IMR-90 (cell line): ENCODE data around the gene MGST2. TPM values are rescaled to one million over a fixed set of nuclear protein-coding genes. Genes with fewer than 3 reads are reported as not detected.

Experiments used
- ATAC-seq: fragments of 200-7000 bp; cut with Tn5 transposase; 2 replicates; pipeline ENCODE4 v1.9.1; 2020; ENCODE audit warnings: low read depth, mild to moderate bottlenecking, moderate library complexity
- BruUV-seq: library from RNA; stranded (reverse); fragments of 400-500 nt; replicated peaks from 2 replicates; lab custom pipeline; 2021; lab: Mats Ljungman, UMichigan
- CTCF ChIA-PET: fragments of 300-600 bp; formaldehyde crosslinking; extraction: SDS; loops from one replicate; lab custom pipeline; 2021; ENCODE audit warnings: antibody characterized with exemption; lab: Yijun Ruan, JAX
- POLR2A ChIA-PET: fragments of 300-600 bp; sonication (Branson Sonifier 250); formaldehyde crosslinking; loops from one replicate; lab custom pipeline; 2022; ENCODE audit warnings: antibody characterized with exemption; ENCODE audit not compliant: unreplicated experiment; lab: Charles Lee
- DNase-seq: peaks from one replicate; pipeline ENCODE4 v3.0.0; 2013
- H2AFZ ChIP-seq: replicated peaks from 2 replicates; pipeline ENCODE3; 2013; ENCODE audit warnings: low read length, mild to moderate bottlenecking; ENCODE audit not compliant: poor library complexity
- H2AK5ac ChIP-seq: 2 replicates; pipeline ENCODE4 v1.6.1; 2013; ENCODE audit warnings: low read depth, low read length, inconsistent platforms
- H2AK9ac ChIP-seq: replicated peaks from 2 replicates; pipeline ENCODE3; 2013; ENCODE audit warnings: mild to moderate bottlenecking, low read depth, low read length, moderate library complexity; ENCODE audit not compliant: poor library complexity
- H2BK120ac ChIP-seq: 2 replicates; pipeline ENCODE4 v1.6.1; 2013; ENCODE audit warnings: low read depth, low read length, inconsistent platforms
- H2BK15ac ChIP-seq: 3 replicates; pipeline ENCODE4 v1.6.1; 2013; ENCODE audit warnings: low read depth, low read length, inconsistent platforms
- H2BK20ac ChIP-seq: 2 replicates; pipeline ENCODE4 v1.6.1; 2013; ENCODE audit warnings: low read depth, mild to moderate bottlenecking, inconsistent platforms, low read length, moderate library complexity
- H2BK5ac ChIP-seq: 2 replicates; pipeline ENCODE4 v1.6.1; 2013; ENCODE audit warnings: mild to moderate bottlenecking, low read depth, low read length, inconsistent platforms; ENCODE audit not compliant: poor library complexity, severe bottlenecking
- H3K14ac ChIP-seq: replicated peaks from 2 replicates; pipeline ENCODE4 v1.6.1; 2013; ENCODE audit warnings: low read depth, low read length, inconsistent platforms
- H3K18ac ChIP-seq: 2 replicates; pipeline ENCODE4 v1.6.1; 2013; ENCODE audit warnings: low read depth, low read length, control low read depth
- H3K23ac ChIP-seq: 2 replicates; pipeline ENCODE4 v1.6.1; 2013; ENCODE audit warnings: low read depth, low read length, inconsistent platforms
- H3K27ac ChIP-seq: 2 replicates; pipeline ENCODE4 v1.5.1; 2013; ENCODE audit warnings: mild to moderate bottlenecking, control low read depth, low read length; ENCODE audit not compliant: insufficient read depth
- H3K27me3 ChIP-seq: 2 replicates; pipeline ENCODE4 v1.6.1; 2013; ENCODE audit warnings: low read length; ENCODE audit not compliant: control insufficient read depth, insufficient read depth
- H3K36me3 ChIP-seq: 2 replicates; pipeline ENCODE4 v1.6.1; 2013; ENCODE audit warnings: low read length, mixed read lengths; ENCODE audit not compliant: control insufficient read depth, insufficient read depth
- H3K4ac ChIP-seq: 2 replicates; pipeline ENCODE4 v1.6.1; 2013; ENCODE audit warnings: low read depth, low read length, inconsistent platforms
- H3K4me1 ChIP-seq: 2 replicates; pipeline ENCODE4 v1.6.1; 2013; ENCODE audit warnings: low read length, mixed read lengths; ENCODE audit not compliant: control insufficient read depth, insufficient read depth
- H3K4me2 ChIP-seq: 2 replicates; pipeline ENCODE4 v1.6.1; 2013; ENCODE audit warnings: low read depth, mild to moderate bottlenecking, control low read depth, low read length, moderate library complexity
- H3K4me3 ChIP-seq: 2 replicates; pipeline ENCODE4 v1.5.1; 2013; ENCODE audit warnings: low read depth, mild to moderate bottlenecking, control low read depth, low read length, moderate library complexity; ENCODE audit not compliant: insufficient read depth
- H3K56ac ChIP-seq: 2 replicates; pipeline ENCODE4 v1.6.1; 2013; ENCODE audit warnings: low read length, inconsistent platforms; ENCODE audit not compliant: insufficient read depth; ENCODE audit errors: extremely low read depth
- H3K79me1 ChIP-seq, 2 experiments: 2 replicates each; pipeline ENCODE4 v1.6.1; 2013; ENCODE audit warnings: low read length in 2 of 2, inconsistent platforms in 1 of 2, low read depth in 1 of 2
- H3K9ac ChIP-seq: 2 replicates; pipeline ENCODE4 v1.6.1; 2013; ENCODE audit warnings: low read depth, low read length, control low read depth
- H3K9me1 ChIP-seq: 2 replicates; pipeline ENCODE4 v1.6.1; 2013; ENCODE audit warnings: low read length, inconsistent platforms; ENCODE audit not compliant: insufficient read depth
- H3K9me3 ChIP-seq: 2 replicates; pipeline ENCODE4 v1.6.1; 2013; ENCODE audit warnings: low read length; ENCODE audit not compliant: control insufficient read depth, insufficient read depth
- H4K20me1 ChIP-seq: 2 replicates; pipeline ENCODE4 v1.6.1; 2013; ENCODE audit warnings: low read length, inconsistent platforms; ENCODE audit not compliant: insufficient read depth
- H4K5ac ChIP-seq: 2 replicates; pipeline ENCODE4 v1.6.1; 2013; ENCODE audit warnings: mild to moderate bottlenecking, low read depth, low read length, control low read depth
- H4K8ac ChIP-seq, 2 experiments: 2 replicates each; pipeline ENCODE4 v1.6.1; 2013; ENCODE audit warnings: low read depth in 2 of 2, low read length in 2 of 2, control low read depth in 1 of 2, inconsistent platforms in 1 of 2
- H4K91ac ChIP-seq: 2 replicates; pipeline ENCODE4 v1.6.1; 2013; ENCODE audit warnings: low read depth, low read length, inconsistent platforms; ENCODE audit not compliant: insufficient read depth
- MAFK ChIP-seq: IDR thresholded peaks from 2 replicates; pipeline ENCODE4 v1.6.1; 2012; ENCODE audit warnings: low read depth, low read length, improper control_type of control experiment
- NFE2L2 ChIP-seq: fragments of 150-350 bp; IDR thresholded peaks from 2 replicates; pipeline ENCODE4 v1.6.1; 2016; ENCODE audit warnings: low read depth, mild to moderate bottlenecking, low read length
- SMC3 ChIP-seq: fragments of 150-350 bp; IDR thresholded peaks from 2 replicates; pipeline ENCODE4 v1.6.1; 2016; ENCODE audit warnings: low read depth, mild to moderate bottlenecking, antibody characterized with exemption, low read length, moderate library complexity
- WGBS, 2 experiments: methylation state at CpG; one replicate each; pipeline versions ENCODE4 v1.1.5 to v1.1.7; 2013; ENCODE audit warnings: missing lambda C conversion rate in 2 of 2; ENCODE audit not compliant: insufficient read length in 1 of 2; ENCODE audit errors: extremely low coverage in 2 of 2; 5-methylcytosine and 5-hydroxymethylcytosine counted together
- dilution Hi-C: fragments of 300-500 bp; cut with HindIII; formaldehyde crosslinking; loops from one replicate; pipeline ENCODE4 v1.14.3; 2018; ENCODE audit warnings: low sequenced_read_pairs; ENCODE audit not compliant: unreplicated experiment
- in situ Hi-C: fragments of 300-500 bp; cut with MboI; formaldehyde crosslinking; loops from 3 replicates; pipeline ENCODE4 v1.14.3; 2019; ENCODE audit warnings: low sequenced_read_pairs, inconsistent platforms, mixed read lengths
- intact Hi-C: fragments of 100-400 bp; cut with micrococcal nuclease; formaldehyde crosslinking; loops from 2 replicates; pipeline ENCODE4 v1.10.0; 2022
- polyA plus RNA-seq, 3 experiments: library from polyadenylated mRNA; depleted of rRNA; stranded (reverse); fragments of >200 nt; gene quantifications; 2 replicates each; pipeline ENCODE4 v1.2.3, GENCODE V29; 2012; ENCODE audit warnings: low replicate concordance in 1 of 3
- total RNA-seq: library from RNA; depleted of rRNA; stranded (reverse); fragments of >200 nt; gene quantifications from 2 replicates; pipeline ENCODE4 v1.2.3, GENCODE V29; 2012
- TF ChIP-seq, protein P1 (sequence below): fragments of 150-350 bp; IDR thresholded peaks from 2 replicates; pipeline ENCODE4 v1.6.1; 2016; ENCODE audit warnings: low read depth, mild to moderate bottlenecking, low read length, moderate library complexity, borderline replicate concordance
- TF ChIP-seq, protein P2 (sequence below): fragments of 150-350 bp; IDR thresholded peaks from 2 replicates; pipeline ENCODE4 v1.6.1; 2017; ENCODE audit warnings: mild to moderate bottlenecking, antibody characterized with exemption, low read length, low read depth
- TF ChIP-seq, protein P3 (sequence below): conservative IDR thresholded peaks from 2 replicates; pipeline ENCODE4 v1.5.1; 2012; ENCODE audit warnings: mild to moderate bottlenecking, low read depth, low read length, improper control_type of control experiment

Gene MGST2
- total and polyA plus RNA-seq, 2 of the 4 experiments (the other 2 are of a cell fraction) = 4.8 to 10.5 TPM

DNA sequence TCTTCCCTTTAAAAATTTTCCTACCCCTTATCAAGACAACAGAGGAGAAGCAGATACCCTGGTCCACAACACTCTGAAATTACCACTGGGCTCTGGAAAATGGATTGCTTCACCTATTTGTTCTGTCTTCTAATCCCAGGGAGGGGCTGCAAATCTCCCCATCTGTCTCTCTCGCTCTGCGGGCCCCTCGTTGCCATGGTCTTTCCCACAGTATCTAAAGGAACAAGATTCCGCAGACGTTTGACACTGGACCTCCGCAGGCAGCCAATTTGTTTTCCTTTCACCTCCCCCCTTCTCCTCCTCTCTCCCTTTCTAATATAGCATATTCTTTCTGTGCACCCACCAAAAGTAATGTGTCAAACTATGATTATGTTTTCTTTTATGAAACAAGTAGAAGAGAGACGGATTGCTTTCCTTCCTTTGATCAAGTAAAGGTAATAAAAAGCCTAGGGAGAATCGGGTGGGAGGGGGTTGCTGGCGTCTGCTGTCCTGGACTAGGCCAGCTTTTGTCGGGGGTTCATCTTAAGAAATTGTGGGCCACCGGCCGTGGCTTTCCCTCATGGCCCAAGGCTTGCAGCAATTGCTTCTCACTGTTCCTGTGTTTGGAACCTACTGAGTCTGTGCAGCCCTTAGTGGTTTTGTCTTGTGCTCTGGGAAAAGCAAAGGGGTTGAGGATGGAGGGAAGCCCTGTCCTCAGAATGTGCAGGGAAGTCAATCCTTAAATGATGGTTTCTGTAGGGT lies 81.0 kb downstream of the MGST2 start:
- Histone ChIP-seq H3K9ac (no peak overlapping the region), H3K4me2 (no peak overlapping the region), H3K4ac (no peak overlapping the region), H2BK15ac (no peak overlapping the region), H2AK5ac (no peak overlapping the region), H2AFZ (no peak overlapping the region), H4K8ac (no peak overlapping the region), H4K20me1 (no peaks in the 10 kb centered on the region), H3K23ac (no peak overlapping the region), H2BK20ac (no peak overlapping the region), H4K5ac (no peak overlapping the region), H3K18ac (no peak overlapping the region), H2BK120ac (no peak overlapping the region), H3K9me1 (no peaks in the 10 kb centered on the region), H3K36me3 (no peaks in the 10 kb centered on the region), H3K9me3 (no peaks in the 10 kb centered on the region), H3K4me3 (no peak overlapping the region), H3K27me3 (no peaks in the 10 kb centered on the region), H2AK9ac (no peak overlapping the region), H3K79me1 (no peaks in the 10 kb centered on the region; a peak in 1 of 4 replicates), H3K56ac (no peak overlapping the region), H4K91ac (no peak overlapping the region), H3K14ac (no peak overlapping the region), H3K4me1 (no peaks in the 10 kb centered on the region), H3K27ac (no peak overlapping the region), H2BK5ac (no peak overlapping the region)
- 55% methylated on average over 6 of the region's 12 CpGs; no CpG with 5 or more reads in 1 of the 2 experiments for WGBS, 2 experiments
- dilution Hi-C loops = no loop called here
- no peak for TF ChIP-seq SMC3
- TF ChIP-seq, protein P1, sequence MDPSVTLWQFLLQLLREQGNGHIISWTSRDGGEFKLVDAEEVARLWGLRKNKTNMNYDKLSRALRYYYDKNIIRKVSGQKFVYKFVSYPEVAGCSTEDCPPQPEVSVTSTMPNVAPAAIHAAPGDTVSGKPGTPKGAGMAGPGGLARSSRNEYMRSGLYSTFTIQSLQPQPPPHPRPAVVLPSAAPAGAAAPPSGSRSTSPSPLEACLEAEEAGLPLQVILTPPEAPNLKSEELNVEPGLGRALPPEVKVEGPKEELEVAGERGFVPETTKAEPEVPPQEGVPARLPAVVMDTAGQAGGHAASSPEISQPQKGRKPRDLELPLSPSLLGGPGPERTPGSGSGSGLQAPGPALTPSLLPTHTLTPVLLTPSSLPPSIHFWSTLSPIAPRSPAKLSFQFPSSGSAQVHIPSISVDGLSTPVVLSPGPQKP = no peak
- TF ChIP-seq, protein P2, sequence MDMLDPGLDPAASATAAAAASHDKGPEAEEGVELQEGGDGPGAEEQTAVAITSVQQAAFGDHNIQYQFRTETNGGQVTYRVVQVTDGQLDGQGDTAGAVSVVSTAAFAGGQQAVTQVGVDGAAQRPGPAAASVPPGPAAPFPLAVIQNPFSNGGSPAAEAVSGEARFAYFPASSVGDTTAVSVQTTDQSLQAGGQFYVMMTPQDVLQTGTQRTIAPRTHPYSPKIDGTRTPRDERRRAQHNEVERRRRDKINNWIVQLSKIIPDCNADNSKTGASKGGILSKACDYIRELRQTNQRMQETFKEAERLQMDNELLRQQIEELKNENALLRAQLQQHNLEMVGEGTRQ = no peak
- no peak for TF ChIP-seq NFE2L2
- TF ChIP-seq, protein P3, sequence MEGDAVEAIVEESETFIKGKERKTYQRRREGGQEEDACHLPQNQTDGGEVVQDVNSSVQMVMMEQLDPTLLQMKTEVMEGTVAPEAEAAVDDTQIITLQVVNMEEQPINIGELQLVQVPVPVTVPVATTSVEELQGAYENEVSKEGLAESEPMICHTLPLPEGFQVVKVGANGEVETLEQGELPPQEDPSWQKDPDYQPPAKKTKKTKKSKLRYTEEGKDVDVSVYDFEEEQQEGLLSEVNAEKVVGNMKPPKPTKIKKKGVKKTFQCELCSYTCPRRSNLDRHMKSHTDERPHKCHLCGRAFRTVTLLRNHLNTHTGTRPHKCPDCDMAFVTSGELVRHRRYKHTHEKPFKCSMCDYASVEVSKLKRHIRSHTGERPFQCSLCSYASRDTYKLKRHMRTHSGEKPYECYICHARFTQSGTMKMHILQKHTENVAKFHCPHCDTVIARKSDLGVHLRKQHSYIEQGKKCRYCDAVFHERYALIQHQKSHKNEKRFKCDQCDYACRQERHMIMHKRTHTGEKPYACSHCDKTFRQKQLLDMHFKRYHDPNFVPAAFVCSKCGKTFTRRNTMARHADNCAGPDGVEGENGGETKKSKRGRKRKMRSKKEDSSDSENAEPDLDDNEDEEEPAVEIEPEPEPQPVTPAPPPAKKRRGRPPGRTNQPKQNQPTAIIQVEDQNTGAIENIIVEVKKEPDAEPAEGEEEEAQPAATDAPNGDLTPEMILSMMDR = no peak
- no peak for TF ChIP-seq MAFK
- CTCF ChIA-PET = interaction anchor here (0.6 kb wide), 1 partner anchor 61 kb away, joined by 3 read pairs; no protein-coding TSS in a partner anchor
- intact Hi-C loops = no loop called here
- ATAC-seq (no peak), DNase-seq (no peak)
- POLR2A ChIA-PET = no interaction called here
- no TSS peak for BruUV-seq
- in situ Hi-C loops = no loop called here
